OCI-LY7 (cell line): Measurements from ENCODE around the gene KRTCAP2. TPM values are rescaled to one million over a fixed set of nuclear protein-coding genes. Genes with fewer than 3 reads are reported as not detected.
"Not testable (repeated sequence)": the region's sequence is repeated elsewhere in the genome, so short reads cannot be mapped to it uniquely, and the experiment has no call there.

Experiments used
- BruUV-seq: library from RNA; stranded (reverse); fragments of 400-500 nt; replicated peaks from 2 replicates; lab custom pipeline; 2021; lab: Mats Ljungman, UMichigan
- CTCF ChIA-PET: fragments of 300-600 bp; sonication (Branson Sonifier 250); formaldehyde crosslinking; loops from one replicate; lab custom pipeline; 2022; ENCODE audit warnings: antibody characterized with exemption; ENCODE audit not compliant: unreplicated experiment; lab: Charles Lee
- POLR2A ChIA-PET: fragments of 300-600 bp; sonication (Branson Sonifier 250); formaldehyde crosslinking; loops from one replicate; lab custom pipeline; 2022; ENCODE audit warnings: antibody characterized with exemption; lab: Charles Lee
- DNase-seq: peaks from one replicate; pipeline ENCODE4 v3.0.0-alpha.2; 2015; ENCODE audit warnings: low spot score
- H2AFZ ChIP-seq: fragments of 200-600 bp; sonication (generic), shearing (Covaris generic); 2 replicates; pipeline ENCODE4 v1.6.1; 2014; ENCODE audit warnings: mild to moderate bottlenecking, antibody characterized with exemption, low read length, moderate library complexity
- H3K27ac ChIP-seq: fragments of 200-600 bp; sonication (generic); 2 replicates; pipeline ENCODE4 v1.5.1; 2014; ENCODE audit warnings: mixed run types, low read depth, mild to moderate bottlenecking, moderate library complexity, low read length, inconsistent platforms; ENCODE audit not compliant: poor library complexity, severe bottlenecking
- H3K36me3 ChIP-seq: fragments of 200-600 bp; sonication (generic); 2 replicates; pipeline ENCODE4 v1.6.1; 2014; ENCODE audit warnings: mild to moderate bottlenecking, antibody characterized with exemption, low read length, moderate library complexity, mixed read lengths; ENCODE audit not compliant: insufficient read depth
- H3K4me1 ChIP-seq: fragments of 200-600 bp; sonication (generic); 2 replicates; pipeline ENCODE4 v1.5.1; 2014; ENCODE audit warnings: mild to moderate bottlenecking, low read length; ENCODE audit not compliant: insufficient read depth, poor library complexity, severe bottlenecking
- H3K4me2 ChIP-seq: fragments of 200-600 bp; sonication (generic); 2 replicates; pipeline ENCODE4 v1.6.1; 2014; ENCODE audit warnings: mild to moderate bottlenecking, low read length
- H3K4me3 ChIP-seq: fragments of 200-600 bp; sonication (generic); 2 replicates; pipeline ENCODE4 v1.5.1; 2014; ENCODE audit warnings: mild to moderate bottlenecking, low read depth, low read length; ENCODE audit not compliant: poor library complexity, severe bottlenecking
- H3K79me2 ChIP-seq: fragments of 200-600 bp; sonication (generic); 2 replicates; pipeline ENCODE4 v1.6.1; 2016; ENCODE audit warnings: low read depth, mild to moderate bottlenecking, low read length, moderate library complexity, mixed read lengths; ENCODE audit not compliant: insufficient read depth
- H3K9me2 ChIP-seq: fragments of 200-600 bp; sonication (generic); 2 replicates; pipeline ENCODE4 v1.6.1; 2016; ENCODE audit warnings: mild to moderate bottlenecking, low read length, mixed read lengths; ENCODE audit not compliant: insufficient read depth
- H3K9me3 ChIP-seq: fragments of 200-600 bp; sonication (generic); 2 replicates; pipeline ENCODE4 v1.6.1; 2014; ENCODE audit warnings: mild to moderate bottlenecking, mixed run types, low read length, mixed read lengths
- H4K20me1 ChIP-seq: fragments of 200-600 bp; sonication (generic); 2 replicates; pipeline ENCODE4 v1.6.1; 2014; ENCODE audit warnings: mild to moderate bottlenecking, antibody characterized with exemption, low read length, moderate library complexity, mixed read lengths; ENCODE audit not compliant: insufficient read depth
- EZH2phosphoT487 ChIP-seq: fragments of 200-600 bp; sonication (generic); IDR thresholded peaks from 2 replicates; pipeline ENCODE4 v1.6.1; 2018; ENCODE audit warnings: low read depth, borderline replicate concordance, mild to moderate bottlenecking, mixed run types, antibody characterized with exemption, low read length, moderate library complexity, mixed read lengths
- intact Hi-C: fragments of 100-400 bp; cut with micrococcal nuclease; formaldehyde crosslinking; loops from one replicate; pipeline ENCODE4 v1.10.0; 2022; ENCODE audit not compliant: unreplicated experiment
- total RNA-seq, 2 experiments: library from RNA; depleted of rRNA in 1 of 2; stranded (reverse); fragments of >200 nt in 1 of 2; shearing (Covaris generic) in 1 of 2; gene quantifications; 2 replicates each; pipeline ENCODE4 v1.2.3, GENCODE V29; 2014 to 2022
- TF ChIP-seq, protein P1 (sequence below): fragments of 200-600 bp; sonication (generic); conservative IDR thresholded peaks from 2 replicates; pipeline ENCODE4 v1.5.1; 2014; ENCODE audit warnings: mild to moderate bottlenecking, antibody characterized with exemption, low read length, moderate library complexity, mixed read lengths

The KRTCAP2 gene
- total RNA-seq, 2 experiments from 2014 or later, result 128 to 141 TPM

DNA sequence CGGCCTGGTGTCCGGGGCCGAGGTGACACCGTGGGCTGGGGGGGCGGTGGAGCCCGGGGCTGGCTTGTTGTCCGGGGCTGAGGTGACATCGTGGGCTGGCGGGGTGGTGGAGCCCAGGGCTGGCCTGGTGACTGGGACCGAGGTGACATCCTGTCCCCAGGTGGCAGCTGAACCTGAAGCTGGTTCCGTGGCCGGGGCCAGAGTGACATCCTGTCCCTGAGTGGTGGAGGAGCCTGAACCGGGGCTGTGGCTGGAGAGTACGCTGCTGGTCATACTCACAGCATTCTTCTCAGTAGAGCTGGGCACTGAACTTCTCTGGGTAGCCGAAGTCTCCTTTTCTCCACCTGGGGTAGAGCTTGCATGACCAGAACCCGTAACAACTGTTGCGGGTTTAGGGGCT lies 18.8 kb upstream of the KRTCAP2 start:
- intact Hi-C loops, result no loop called here

DNA sequence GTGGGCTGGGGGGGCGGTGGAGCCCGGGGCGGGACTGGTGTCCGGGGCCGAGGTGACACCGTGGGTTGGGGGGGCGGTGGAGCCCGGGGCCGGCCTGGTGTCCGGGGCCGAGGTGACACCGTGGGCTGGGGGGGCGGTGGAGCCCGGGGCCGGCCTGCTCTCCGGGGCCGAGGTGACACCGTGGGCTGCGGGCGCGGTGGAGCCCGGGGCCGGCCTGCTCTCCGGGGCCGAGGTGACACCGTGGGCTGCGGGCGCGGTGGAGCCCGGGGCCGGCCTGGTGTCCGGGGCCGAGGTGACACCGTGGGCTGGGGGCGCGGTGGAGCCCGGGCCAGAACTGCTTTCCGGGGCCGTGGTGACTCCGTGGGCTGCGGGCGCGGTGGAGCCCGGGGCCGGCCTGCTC lies 16.8 kb upstream of the KRTCAP2 start:
- H3K4me3 ChIP-seq, DNase-seq, H3K27ac ChIP-seq, CTCF ChIA-PET, H3K36me3 ChIP-seq, H3K79me2 ChIP-seq, POLR2A ChIA-PET, H4K20me1 ChIP-seq, H3K9me3 ChIP-seq, H3K4me2 ChIP-seq, H2AFZ ChIP-seq, H3K9me2 ChIP-seq, BruUV-seq, intact Hi-C loops: not testable (repeated sequence)
- peaks cover 27% of the 10 kb centered on the region for H3K4me1 ChIP-seq

More for the DNA sequence above, 18.8 kb upstream of the KRTCAP2 start:
- H4K20me1 ChIP-seq, result no peaks in the 10 kb centered on the region
- BruUV-seq, result no TSS peak
- no peaks in the 10 kb centered on the region for H3K36me3 ChIP-seq
- H3K9me2 ChIP-seq, result no peaks in the 10 kb centered on the region
- no peak overlapping the region for H3K4me2 ChIP-seq
- H3K4me3 ChIP-seq, result no peak overlapping the region
- no peak overlapping the region for H3K27ac ChIP-seq
- POLR2A ChIA-PET, result no interaction called here
- H3K4me1 ChIP-seq, result peaks cover 15% of the 10 kb centered on the region
- no peak overlapping the region for H2AFZ ChIP-seq
- no peak for TF ChIP-seq EZH2phosphoT487
- TF ChIP-seq, protein P1, sequence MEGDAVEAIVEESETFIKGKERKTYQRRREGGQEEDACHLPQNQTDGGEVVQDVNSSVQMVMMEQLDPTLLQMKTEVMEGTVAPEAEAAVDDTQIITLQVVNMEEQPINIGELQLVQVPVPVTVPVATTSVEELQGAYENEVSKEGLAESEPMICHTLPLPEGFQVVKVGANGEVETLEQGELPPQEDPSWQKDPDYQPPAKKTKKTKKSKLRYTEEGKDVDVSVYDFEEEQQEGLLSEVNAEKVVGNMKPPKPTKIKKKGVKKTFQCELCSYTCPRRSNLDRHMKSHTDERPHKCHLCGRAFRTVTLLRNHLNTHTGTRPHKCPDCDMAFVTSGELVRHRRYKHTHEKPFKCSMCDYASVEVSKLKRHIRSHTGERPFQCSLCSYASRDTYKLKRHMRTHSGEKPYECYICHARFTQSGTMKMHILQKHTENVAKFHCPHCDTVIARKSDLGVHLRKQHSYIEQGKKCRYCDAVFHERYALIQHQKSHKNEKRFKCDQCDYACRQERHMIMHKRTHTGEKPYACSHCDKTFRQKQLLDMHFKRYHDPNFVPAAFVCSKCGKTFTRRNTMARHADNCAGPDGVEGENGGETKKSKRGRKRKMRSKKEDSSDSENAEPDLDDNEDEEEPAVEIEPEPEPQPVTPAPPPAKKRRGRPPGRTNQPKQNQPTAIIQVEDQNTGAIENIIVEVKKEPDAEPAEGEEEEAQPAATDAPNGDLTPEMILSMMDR, result no peak
- H3K79me2 ChIP-seq, result no peaks in the 10 kb centered on the region
- CTCF ChIA-PET, result no interaction called here
- no peaks in the 10 kb centered on the region for H3K9me3 ChIP-seq
- no peak for DNase-seq

DNA sequence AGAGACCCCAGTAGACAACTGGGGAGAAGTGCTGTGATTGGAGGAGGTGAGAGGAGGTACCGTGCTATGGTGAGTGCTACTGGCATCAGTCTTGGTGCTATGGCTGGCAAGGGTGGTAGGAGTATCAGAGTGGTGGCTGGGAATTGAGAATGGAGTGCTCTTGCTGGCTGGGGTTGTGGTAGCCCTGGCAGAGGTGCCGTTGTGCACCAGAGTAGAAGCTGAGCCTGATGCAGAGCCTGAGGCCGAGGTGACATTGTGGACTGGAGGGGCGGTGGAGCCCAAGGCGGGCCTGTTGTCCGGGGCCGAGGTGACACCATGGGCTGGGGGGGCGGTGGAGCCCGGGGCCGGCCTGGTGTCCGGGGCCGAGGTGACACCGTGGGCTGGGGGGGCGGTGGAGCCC lies 15.2 kb upstream of the KRTCAP2 start:
- Histone ChIP-seq H3K27ac (no peak overlapping the region), H4K20me1 (no peaks in the 10 kb centered on the region), H3K4me3 (no peak overlapping the region), H2AFZ (no peak overlapping the region), H3K9me3 (no peaks in the 10 kb centered on the region), H3K36me3 (no peaks in the 10 kb centered on the region), H3K79me2 (no peaks in the 10 kb centered on the region), H3K9me2 (no peaks in the 10 kb centered on the region), H3K4me1 (peaks cover 24% of the 10 kb centered on the region), H3K4me2 (no peak overlapping the region)
- BruUV-seq, result no TSS peak
- CTCF ChIA-PET, result no interaction called here
- intact Hi-C loops, result no loop called here
- POLR2A ChIA-PET, result no interaction called here
- DNase-seq, result no peak
- TF ChIP-seq, protein P1, result no peak
- TF ChIP-seq EZH2phosphoT487, result no peak
